OCI-LY3 (cell line): Measurements from ENCODE around the gene MIA3.
A peak's percentile ranks its signal among the peaks of the same experiment; 100 is the strongest.

Experiments used
- H2AFZ ChIP-seq: fragments of 200-600, 300-600 bp; shearing (Covaris generic); 2 replicates; pipeline ENCODE4 v1.6.0; 2014; ENCODE audit warnings: antibody characterized with exemption, low read depth, low read length
- H3K27ac ChIP-seq: fragments of 200-600, 300-600 bp; sonication (generic); 2 replicates; pipeline ENCODE4 v1.5.1; 2014; ENCODE audit warnings: mild to moderate bottlenecking, low read length, moderate library complexity, mixed read lengths
- H3K27me3 ChIP-seq: fragments of 200-600, 300-600 bp; sonication (generic); 2 replicates; pipeline ENCODE4 v1.6.1; 2014; ENCODE audit warnings: low read depth, low read length, mixed read lengths
- H3K36me3 ChIP-seq: fragments of 200-600, 300-600 bp; sonication (generic); replicated peaks from 2 replicates; pipeline ENCODE3; 2014; ENCODE audit warnings: low read depth, low read length, mixed read lengths
- H3K4me1 ChIP-seq: fragments of 300-600, 200-600 bp; sonication (generic); 2 replicates; pipeline ENCODE4 v1.6.1; 2014; ENCODE audit warnings: low read length, mixed read lengths
- H3K4me2 ChIP-seq: fragments of 200-600, 300-600 bp; sonication (generic); 2 replicates; pipeline ENCODE4 v1.6.1; 2014; ENCODE audit warnings: low read length, mixed read lengths
- H3K4me3 ChIP-seq: fragments of 300-600, 200-600 bp; sonication (generic); 2 replicates; pipeline ENCODE4 v1.5.1; 2014; ENCODE audit warnings: antibody characterized with exemption, mild to moderate bottlenecking, low read length, moderate library complexity
- H3K79me2 ChIP-seq: fragments of 300-600, 200-600 bp; shearing (Covaris generic); 2 replicates; pipeline ENCODE4 v1.6.1; 2014; ENCODE audit warnings: mild to moderate bottlenecking, low read length, mixed read lengths
- H3K9ac ChIP-seq: fragments of 300-600, 200-600 bp; shearing (Covaris generic); 2 replicates; pipeline ENCODE4 v1.6.0; 2014; ENCODE audit warnings: mild to moderate bottlenecking, low read length, moderate library complexity
- H3K9me3 ChIP-seq: fragments of 200-600, 300-600 bp; shearing (Covaris generic); 2 replicates; pipeline ENCODE4 v1.6.1; 2014; ENCODE audit warnings: low read length, mixed read lengths; ENCODE audit not compliant: insufficient read depth
- H4K20me1 ChIP-seq: fragments of 200-600, 300-600 bp; sonication (generic); 2 replicates; pipeline ENCODE4 v1.6.1; 2016; ENCODE audit warnings: low read length, mixed read lengths; ENCODE audit not compliant: insufficient read depth
- CTCF ChIP-seq: fragments of 200-600, 300-600 bp; sonication (generic); IDR thresholded peaks from 2 replicates; pipeline ENCODE4 v1.5.1; 2014; ENCODE audit warnings: antibody characterized with exemption, low read length, low read depth
- EZH2phosphoT487 ChIP-seq: fragments of 200-600 bp; shearing (Covaris generic); IDR thresholded peaks from 2 replicates; pipeline ENCODE4 v1.6.1; 2018; ENCODE audit warnings: antibody characterized with exemption, mixed run types, low read depth

Gene MIA3

DNA sequence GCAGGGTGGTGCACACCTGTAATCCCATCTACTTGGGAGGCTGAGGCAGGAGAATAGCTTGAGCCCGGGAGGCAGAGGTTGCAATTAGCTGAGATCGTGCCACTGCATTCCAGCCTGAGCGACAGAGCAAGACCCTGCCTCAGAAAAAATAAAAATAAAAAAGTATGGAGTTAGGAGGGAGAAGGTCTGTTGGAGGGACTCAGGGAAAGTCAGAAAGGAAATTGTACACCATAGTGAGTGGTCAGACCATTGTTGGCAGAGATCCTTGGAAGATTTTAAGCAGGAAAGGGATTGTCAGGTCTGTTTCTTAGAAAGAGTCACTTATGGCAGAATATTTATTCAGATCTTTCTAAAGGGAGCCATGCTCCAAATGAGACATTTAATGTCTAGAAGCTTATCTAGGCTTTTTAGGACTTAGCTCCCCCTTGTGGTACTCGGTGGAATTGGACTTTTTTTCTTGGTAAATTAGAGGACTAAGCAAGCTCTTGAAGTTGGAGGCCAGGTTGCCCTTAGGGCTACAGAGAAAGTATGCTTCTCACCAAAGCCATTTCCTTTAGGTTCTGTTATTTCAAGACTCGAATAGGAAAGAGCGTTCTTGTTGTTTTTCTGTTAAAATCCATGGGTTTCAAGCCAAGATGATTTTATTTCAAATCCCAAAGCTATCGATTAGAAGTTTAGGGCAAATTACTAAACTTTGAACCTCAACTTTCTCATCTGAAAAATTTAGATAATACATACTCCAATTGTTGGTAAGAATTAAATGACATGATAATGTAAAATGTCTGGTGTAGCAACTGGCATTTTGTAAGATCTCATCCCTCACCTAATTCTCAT, 16.5 kb downstream of the MIA3 start:
- TF ChIP-seq EZH2phosphoT487, result no peak
- TF ChIP-seq CTCF, result peak; percentile 94
- Histone ChIP-seq H3K9ac (no peak overlapping the region), H3K36me3 (peaks cover 42% of the 10 kb centered on the region), H2AFZ (no peak overlapping the region), H3K4me3 (no peak overlapping the region), H3K9me3 (no peaks in the 10 kb centered on the region), H3K4me2 (no peak overlapping the region), H3K4me1 (no peaks in the 10 kb centered on the region), H3K79me2 (no peaks in the 10 kb centered on the region), H3K27ac (no peak overlapping the region), H3K27me3 (no peaks in the 10 kb centered on the region), H4K20me1 (no peaks in the 10 kb centered on the region)

DNA sequence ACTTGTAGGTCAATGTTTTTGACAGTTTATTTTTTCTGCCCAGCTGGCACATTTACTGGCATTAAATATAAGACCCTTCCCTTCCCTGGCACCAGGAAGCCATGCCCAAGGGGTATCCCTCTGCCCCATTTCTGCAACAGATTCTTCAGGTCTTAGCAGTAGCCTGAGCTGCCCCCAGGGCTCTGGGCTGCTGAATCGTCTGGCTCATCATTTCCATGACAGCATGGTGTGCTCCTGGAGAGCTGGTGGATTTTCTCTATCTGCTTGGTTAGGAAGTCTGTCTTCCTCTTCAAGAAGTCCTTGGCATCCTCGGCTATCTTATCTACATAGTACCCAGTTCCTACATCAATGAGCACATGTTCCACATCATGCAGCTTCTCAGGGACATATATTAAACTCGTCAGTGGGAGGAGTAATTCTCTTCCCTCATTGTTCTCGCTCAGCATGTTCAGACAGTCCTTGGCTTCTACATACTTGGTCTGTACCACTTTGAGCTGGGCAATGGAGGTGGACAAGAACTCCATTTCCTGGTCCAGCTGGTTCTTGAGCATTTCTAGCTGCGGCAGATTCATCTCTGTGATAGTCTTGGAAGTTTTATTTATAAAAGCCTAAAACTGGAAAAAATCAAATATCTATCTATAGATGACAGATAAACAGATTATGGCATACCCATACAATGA, 23.5 kb downstream of the MIA3 start:
- no peak overlapping the region for H3K4me2 ChIP-seq
- H3K4me1 ChIP-seq, result peaks cover 14% of the 10 kb centered on the region
- no peak overlapping the region for H3K27ac ChIP-seq
- no peak overlapping the region for H3K4me3 ChIP-seq
- H3K36me3 ChIP-seq, result peaks cover 14% of the 10 kb centered on the region
- TF ChIP-seq CTCF, result no peak
- no peak for TF ChIP-seq EZH2phosphoT487
- H4K20me1 ChIP-seq, result no peaks in the 10 kb centered on the region
- H3K9me3 ChIP-seq, result no peaks in the 10 kb centered on the region
- peaks cover 15% of the 10 kb centered on the region for H3K79me2 ChIP-seq
- no peak overlapping the region for H3K9ac ChIP-seq
- H3K27me3 ChIP-seq, result no peaks in the 10 kb centered on the region
- no peak overlapping the region for H2AFZ ChIP-seq

- Histone ChIP-seq H4K20me1 (no peaks in the 10 kb centered on the region), H3K4me2 (no peak overlapping the region), H3K4me1 (peaks cover 14% of the 10 kb centered on the region), H3K4me3 (no peak overlapping the region), H3K27me3 (no peaks in the 10 kb centered on the region), H3K9ac (no peak overlapping the region), H3K27ac (no peak overlapping the region), H2AFZ (no peak overlapping the region), H3K9me3 (no peaks in the 10 kb centered on the region), H3K79me2 (peaks cover 15% of the 10 kb centered on the region), H3K36me3 (peaks cover 11% of the 10 kb centered on the region)
- TF ChIP-seq CTCF (no peak), EZH2phosphoT487 (no peak)
These were observed 24.6 kb downstream of the MIA3 start for GRCh38 chr1:222642468-222642867.

GRCh38 chr1:222643606-222643937, 25.7 kb downstream of the MIA3 start:
- peak overlapping the region; percentile 73 for H3K4me2 ChIP-seq
- no peaks in the 10 kb centered on the region for H3K27me3 ChIP-seq
- H3K36me3 ChIP-seq, result peaks cover 11% of the 10 kb centered on the region
- peak overlapping the region; percentile 61 for H3K27ac ChIP-seq
- no peaks in the 10 kb centered on the region for H4K20me1 ChIP-seq
- peaks cover 15% of the 10 kb centered on the region for H3K79me2 ChIP-seq
- peak overlapping the region; percentile 86 for H3K4me3 ChIP-seq
- H3K4me1 ChIP-seq, result peaks cover 14% of the 10 kb centered on the region
- peak overlapping the region; percentile 66 for H2AFZ ChIP-seq
- peak overlapping the region; percentile 78 for H3K9ac ChIP-seq
- TF ChIP-seq EZH2phosphoT487 (no peak), CTCF (no peak)
- no peaks in the 10 kb centered on the region for H3K9me3 ChIP-seq
